Measurements from ENCODE around the gene KCNV2.
"Not testable (repeated sequence)": the region's sequence is repeated elsewhere in the genome, so short reads cannot be mapped to it uniquely, and the experiment has no call there.

Gene KCNV2

DNA sequence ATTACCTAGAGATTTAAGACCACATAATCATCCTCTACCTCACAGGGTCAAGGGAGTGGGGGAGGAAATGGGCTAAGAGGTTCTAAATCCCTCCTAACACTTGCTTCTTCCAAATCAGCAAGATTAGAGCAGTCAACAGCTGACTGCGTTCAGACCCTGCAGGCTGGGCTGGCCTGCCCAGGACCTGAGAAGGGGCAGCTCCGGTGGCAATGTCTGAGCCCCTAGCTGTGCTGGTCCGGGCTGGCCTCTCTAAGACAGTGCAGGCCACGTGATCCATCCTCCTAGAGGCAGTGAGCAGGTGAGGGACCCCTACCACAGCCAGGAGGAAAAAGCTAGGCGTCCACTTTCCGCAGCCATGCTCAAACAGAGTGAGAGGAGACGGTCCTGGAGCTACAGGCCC is at the start of gene KCNV2:
Gene KCNV2, plus strand, starts transcription at position 126 of the 400 bp plus-strand sequence. Its CDS starts 230 bp downstream, at position 356.
- no peak for DNase-seq (ENCODE audit: low read depth, low spot score)

DNA sequence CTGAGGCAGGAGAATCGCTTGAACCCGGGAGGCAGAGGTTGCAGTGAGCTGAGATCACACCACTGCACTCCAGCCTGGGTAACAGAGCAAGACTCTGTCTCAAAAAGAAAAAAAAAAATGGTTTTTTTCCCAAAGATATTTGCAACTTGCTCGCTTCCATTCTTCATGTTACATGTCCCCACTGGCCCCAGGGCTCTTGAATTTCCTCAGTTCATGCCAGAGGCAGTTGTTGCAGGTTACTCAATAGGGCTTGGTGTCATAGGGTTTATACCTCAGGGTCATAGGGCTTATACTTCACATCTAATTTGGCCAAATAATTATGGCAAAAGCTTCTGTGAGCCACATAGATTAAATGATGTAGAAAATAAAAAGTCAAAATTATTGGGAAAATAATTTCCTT is 44.1 kb upstream of the KCNV2 start:
- DNase-seq (ENCODE audit: low read depth, low spot score) = no peak

GRCh38 chr9:2674141-2674824 is 43.0 kb upstream of the KCNV2 start:
- no peak for DNase-seq (ENCODE audit: low read depth, low spot score)

- no peak for DNase-seq (ENCODE audit: low read depth, low spot score)
Measured at GRCh38 chr9:2675834-2676233, 41.5 kb upstream of the KCNV2 start.

DNA sequence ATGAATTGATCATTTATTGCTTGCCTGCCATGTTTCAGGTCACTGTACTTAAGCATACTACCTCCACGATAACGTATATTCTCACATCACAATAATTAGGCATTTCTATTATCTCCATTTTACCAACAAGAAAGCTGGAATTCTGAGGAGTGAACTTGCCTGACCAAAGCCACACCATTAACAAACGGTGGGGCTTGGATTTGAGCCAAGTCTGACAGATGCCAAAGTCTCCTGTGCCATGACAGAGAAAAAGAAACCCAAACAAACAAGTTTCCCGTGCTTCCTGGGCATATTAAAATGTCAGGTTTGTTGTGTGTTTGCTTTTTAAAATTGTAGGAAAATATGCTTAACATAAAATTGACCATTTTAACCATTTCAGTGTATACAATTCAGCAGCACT is 40.8 kb upstream of the KCNV2 start:
- DNase-seq (ENCODE audit: low read depth, low spot score) = no peak

- DNase-seq (ENCODE audit: low read depth, low spot score) = no peak
Measured at GRCh38 chr9:2677915-2678889, 39.1 kb upstream of the KCNV2 start.

DNA sequence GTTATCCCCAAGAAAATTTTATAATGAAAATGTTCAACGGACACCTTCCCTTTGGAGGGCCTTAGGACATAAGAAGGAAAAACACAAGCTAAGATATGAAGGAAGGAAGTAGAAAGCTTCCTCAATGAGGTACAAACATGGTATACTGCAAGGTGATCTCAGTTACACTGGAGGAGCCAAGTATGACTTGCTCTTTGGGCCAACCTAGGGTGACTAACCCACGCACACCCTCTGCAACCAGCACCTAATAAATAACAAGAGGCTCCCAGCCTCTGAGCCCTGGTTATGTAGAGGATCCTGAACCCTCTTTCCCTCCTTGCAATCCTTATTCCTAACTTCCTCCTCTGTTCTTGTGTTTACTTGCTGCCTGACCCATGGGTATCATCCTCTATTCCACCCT is 38.3 kb upstream of the KCNV2 start:
- DNase-seq (ENCODE audit: low read depth, low spot score) = no peak

DNA sequence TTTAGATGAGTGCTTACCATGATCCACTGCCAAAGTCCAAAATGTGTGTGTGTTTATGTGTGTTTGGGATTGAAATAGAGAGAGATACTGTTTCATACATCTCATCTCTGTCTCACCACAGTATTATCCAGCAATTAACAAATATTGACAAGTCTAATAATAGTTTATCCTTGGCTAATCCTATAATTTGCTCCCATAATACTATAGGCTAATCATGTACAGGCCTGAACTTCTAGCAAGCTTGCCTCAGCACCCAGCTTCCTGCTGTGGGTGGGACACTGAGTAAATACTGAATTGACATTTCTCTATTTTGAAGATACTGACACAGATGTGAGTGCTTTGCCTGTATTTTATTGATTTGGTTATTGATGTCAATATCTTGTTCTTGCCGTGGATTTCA is 35.3 kb upstream of the KCNV2 start:
- DNase-seq (ENCODE audit: low read depth, low spot score) = no peak

DNA sequence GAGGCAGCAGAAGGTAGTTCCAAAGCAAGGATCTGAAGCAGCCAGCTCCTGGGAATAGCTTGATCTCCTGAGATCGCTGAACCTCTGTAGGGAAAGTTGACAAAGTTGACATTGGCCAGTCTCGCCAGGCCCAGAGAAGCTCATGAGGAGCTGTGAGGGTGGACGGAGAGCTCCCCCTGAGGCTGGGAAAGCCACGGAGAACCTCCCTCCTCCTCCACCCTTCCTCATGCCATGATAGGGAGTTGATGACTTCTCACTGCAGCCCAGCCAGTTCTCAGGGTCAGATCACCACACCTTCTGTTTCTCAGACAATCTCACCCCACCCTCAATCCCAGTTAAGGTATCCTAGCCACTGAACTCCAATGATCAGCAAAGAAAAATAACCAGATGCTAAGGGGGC is 30.4 kb upstream of the KCNV2 start:
- DNase-seq (ENCODE audit: low read depth, low spot score) = no peak

DNA sequence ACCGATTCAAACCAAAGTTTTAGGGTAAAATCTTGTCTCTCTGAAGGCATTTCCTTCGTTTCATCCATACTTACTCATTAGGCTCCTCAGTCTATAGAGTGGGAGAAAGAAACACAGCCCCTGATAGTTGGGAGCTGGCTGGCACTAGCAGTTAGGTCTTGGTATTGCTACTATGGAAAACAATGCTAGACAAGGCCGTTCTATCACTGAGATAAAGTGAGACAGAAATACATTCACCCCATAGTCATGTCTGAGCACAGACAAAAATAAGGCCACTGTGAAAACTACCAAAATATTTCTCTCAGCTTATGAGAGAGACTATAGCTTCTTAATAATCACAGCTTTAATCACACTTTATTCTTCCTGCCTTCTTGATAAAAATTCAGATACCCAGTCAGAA is 28.7 kb upstream of the KCNV2 start:
- DNase-seq (ENCODE audit: low read depth, low spot score) = no peak

DNA sequence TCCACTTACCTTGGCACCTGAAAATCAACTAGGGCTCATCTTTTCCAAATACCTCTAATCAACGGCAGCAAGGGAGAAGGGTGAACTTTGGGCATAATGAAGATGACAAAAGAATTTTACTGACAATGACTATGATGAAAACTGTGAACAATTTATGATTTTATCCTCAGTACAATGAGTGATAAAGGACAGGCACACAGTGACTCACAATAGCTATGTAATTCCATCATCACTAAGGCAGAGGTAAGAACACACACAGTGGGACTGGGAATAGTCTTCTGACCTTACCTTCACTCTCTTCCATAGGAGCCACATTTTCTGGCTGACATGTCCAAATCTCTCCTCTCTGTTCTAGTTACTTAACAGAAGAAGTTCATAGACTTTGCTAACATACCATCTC is 26.1 kb upstream of the KCNV2 start:
- no peak for DNase-seq (ENCODE audit: low read depth, low spot score)

DNA sequence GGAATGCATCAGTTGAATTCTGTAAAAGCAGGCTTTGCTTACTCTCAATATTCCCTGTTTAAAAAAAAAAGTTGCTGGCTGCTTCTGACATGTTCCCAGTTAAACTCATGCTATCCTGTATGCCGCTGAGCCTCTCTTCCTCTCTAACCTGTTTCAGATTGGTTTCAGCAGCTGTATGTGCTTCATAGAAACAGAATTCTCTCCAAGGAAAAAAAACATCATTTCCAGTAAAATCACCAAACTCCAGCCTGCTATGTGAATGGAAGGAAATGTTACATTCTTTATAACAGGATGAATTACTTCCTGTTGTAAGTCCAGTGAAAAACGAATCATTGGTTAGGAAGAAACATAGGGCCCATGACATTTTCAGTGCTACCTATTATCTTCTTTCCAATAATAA is 25.7 kb upstream of the KCNV2 start:
- no peak for DNase-seq (ENCODE audit: low read depth, low spot score)

GRCh38 chr9:2693056-2693455 is 24.3 kb upstream of the KCNV2 start:
- no peak for DNase-seq (ENCODE audit: low read depth, low spot score)

DNA sequence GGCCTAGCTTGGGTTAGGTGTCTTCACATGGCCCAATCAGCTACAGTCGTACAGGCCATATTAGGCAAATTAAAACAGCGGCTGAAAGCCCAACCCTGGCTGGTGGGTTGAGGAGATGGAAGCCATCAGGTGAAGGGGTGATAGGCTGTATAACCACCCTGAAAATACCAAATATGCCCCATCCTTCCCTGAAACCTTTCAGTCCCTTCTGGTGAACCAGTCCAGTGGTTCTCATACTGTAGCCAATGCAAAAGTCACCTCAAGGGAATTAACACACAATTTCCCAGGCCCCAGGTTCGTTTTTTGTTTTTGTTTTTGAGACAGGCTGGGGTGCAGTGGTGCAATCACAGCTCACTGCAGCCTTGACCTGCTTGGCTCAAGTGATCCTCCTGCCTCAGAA is 19.8 kb upstream of the KCNV2 start:
- no peak for DNase-seq (ENCODE audit: low read depth, low spot score)

GRCh38 chr9:2700398-2700797 is 16.9 kb upstream of the KCNV2 start:
- DNase-seq (ENCODE audit: low read depth, low spot score) = no peak

- DNase-seq (ENCODE audit: low read depth, low spot score) = no peak
Measured at GRCh38 chr9:2700909-2701550, 16.3 kb upstream of the KCNV2 start.

DNA sequence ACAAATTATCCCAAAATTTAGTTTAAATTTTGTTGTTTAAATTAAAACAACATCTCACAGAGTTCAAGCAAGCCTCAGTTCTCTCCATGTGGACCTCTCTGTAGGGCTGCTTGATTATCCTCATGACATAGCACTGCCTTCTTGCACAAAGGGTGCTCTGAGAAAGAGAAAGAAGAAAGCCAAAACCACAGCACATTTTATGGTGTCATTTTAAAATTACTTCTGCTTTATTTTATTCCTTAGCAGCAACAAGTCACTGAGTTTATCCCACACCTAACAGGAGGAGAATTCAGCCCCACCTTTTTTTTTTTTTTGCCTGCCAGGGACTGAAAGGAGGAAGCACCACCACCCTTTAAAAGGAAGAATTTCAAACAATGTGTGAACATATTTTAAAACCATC is 12.8 kb upstream of the KCNV2 start:
- no peak for DNase-seq (ENCODE audit: low read depth, low spot score)

DNA sequence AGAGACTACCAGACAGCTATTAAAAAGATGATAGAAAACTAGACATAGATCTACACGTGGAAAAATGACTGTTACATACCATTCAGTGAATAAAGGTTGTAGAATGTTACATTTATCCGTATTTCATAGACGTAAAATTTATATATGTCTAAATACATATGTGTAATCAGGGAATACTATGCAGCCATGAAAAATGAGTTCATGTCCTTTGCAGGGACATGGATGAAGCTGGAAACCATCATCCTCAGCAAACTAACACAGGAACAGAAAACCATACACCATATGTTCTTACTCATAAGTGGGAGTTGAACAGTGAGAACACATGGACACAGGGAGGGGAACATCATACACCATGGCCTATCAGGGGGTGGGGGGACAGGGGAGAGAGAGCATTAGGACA is 10.1 kb upstream of the KCNV2 start:
- not testable (repeated sequence) for DNase-seq (ENCODE audit: low read depth, low spot score)

GRCh38 chr9:2709645-2710101 is 7.6 kb upstream of the KCNV2 start:
- DNase-seq (ENCODE audit: low read depth, low spot score) = no peak

GRCh38 chr9:2711716-2712115 is 5.6 kb upstream of the KCNV2 start:
- no peak for DNase-seq (ENCODE audit: low read depth, low spot score)

DNA sequence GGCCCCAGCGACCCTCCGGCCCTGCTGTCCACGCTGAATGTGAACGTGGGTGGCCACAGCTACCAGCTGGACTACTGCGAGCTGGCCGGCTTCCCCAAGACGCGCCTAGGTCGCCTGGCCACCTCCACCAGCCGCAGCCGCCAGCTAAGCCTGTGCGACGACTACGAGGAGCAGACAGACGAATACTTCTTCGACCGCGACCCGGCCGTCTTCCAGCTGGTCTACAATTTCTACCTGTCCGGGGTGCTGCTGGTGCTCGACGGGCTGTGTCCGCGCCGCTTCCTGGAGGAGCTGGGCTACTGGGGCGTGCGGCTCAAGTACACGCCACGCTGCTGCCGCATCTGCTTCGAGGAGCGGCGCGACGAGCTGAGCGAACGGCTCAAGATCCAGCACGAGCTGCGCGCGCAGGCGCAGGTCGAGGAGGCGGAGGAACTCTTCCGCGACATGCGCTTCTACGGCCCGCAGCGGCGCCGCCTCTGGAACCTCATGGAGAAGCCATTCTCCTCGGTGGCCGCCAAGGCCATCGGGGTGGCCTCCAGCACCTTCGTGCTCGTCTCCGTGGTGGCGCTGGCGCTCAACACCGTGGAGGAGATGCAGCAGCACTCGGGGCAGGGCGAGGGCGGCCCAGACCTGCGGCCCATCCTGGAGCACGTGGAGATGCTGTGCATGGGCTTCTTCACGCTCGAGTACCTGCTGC is 839 bp downstream of the KCNV2 start:
- no peak for DNase-seq (ENCODE audit: low read depth, low spot score)

GRCh38 chr9:2718698-2719033 is 1.4 kb downstream of the KCNV2 start:
- DNase-seq (ENCODE audit: low read depth, low spot score) = no peak

Data from iPS DF 19.7 (cell line).